ENCODE results near the gene UNC45B. TPM values are rescaled to one million over a fixed set of nuclear protein-coding genes. Genes with fewer than 3 reads are reported as not detected.
"Not testable (repeated sequence)": the region's sequence is repeated elsewhere in the genome, so short reads cannot be mapped to it uniquely, and the experiment has no call there.

UNC45B gene
- total and polyA plus RNA-seq, 2 of the 8 experiments (the other 6 are each of a cell fraction or from before 2014, with no cell fraction given): 0.06 to 0.15 TPM

GRCh38 chr17:35171834-35172233 is 24.2 kb downstream of the UNC45B start (continued):
- TF ChIP-seq RXRA (IDR thresholded peaks at IDR 0.05; ENCODE audit: insufficient read depth, low read depth, low read length) (no peak), SP2 (IDR thresholded peaks at IDR 0.05; ENCODE audit: low read length) (no peak), SIN3A (conservative IDR thresholded peaks at IDR 0.05 in 1 of 2, IDR thresholded peaks at IDR 0.05 in 1 of 2; ENCODE audit: low read depth in 1 of 2, low read length in 2 of 2) (no peak), CTCF (IDR thresholded peaks at IDR 0.05; ENCODE audit: control extremely low read depth in 1 of 3, insufficient read depth in 1 of 3, low read depth in 1 of 3, low read length in 3 of 3) (no peak), SIRT6 (IDR thresholded peaks at IDR 0.05; ENCODE audit: low read length) (no peak), TBP (IDR thresholded peaks at IDR 0.05; ENCODE audit: low read depth, low read length) (no peak)

- H3K14ac ChIP-seq (ENCODE audit: insufficient read length); H3K23me2 ChIP-seq (ENCODE audit: low read depth, low read length); H3K36me3 ChIP-seq (ENCODE audit: control insufficient read depth in 2 of 4, insufficient read depth in 4 of 4, low read length in 3 of 4); H3K4me3 ChIP-seq (ENCODE audit: extremely low read depth in 1 of 4, insufficient read depth in 2 of 4, low read depth in 3 of 4, low read length in 4 of 4); H3K9me3 ChIP-seq (ENCODE audit: insufficient read depth in 2 of 2, low read depth in 1 of 2, low read length in 1 of 2); H3K9ac ChIP-seq (replicated peaks in 1 of 4; ENCODE audit: extremely low read depth in 1 of 4, low read depth in 3 of 4, low read length in 3 of 4); H2AK5ac ChIP-seq (ENCODE audit: low read depth, low read length); H3K4ac ChIP-seq (replicated peaks; ENCODE audit: insufficient read length, low read depth, low read length); H3K4me2 ChIP-seq (ENCODE audit: insufficient read depth in 1 of 2, low read depth in 2 of 2, low read length in 2 of 2); H4K91ac ChIP-seq (replicated peaks; ENCODE audit: insufficient read length, low read length); H3K79me1 ChIP-seq (ENCODE audit: low read depth, low read length); H3K56ac ChIP-seq (replicated peaks; ENCODE audit: insufficient read length, low read depth, low read length); H2BK20ac ChIP-seq (ENCODE audit: low read length); H4K5ac ChIP-seq (ENCODE audit: insufficient read length, low read depth, low read length); H3K4me1 ChIP-seq (replicated peaks in 1 of 4; ENCODE audit: control insufficient read depth in 3 of 4, insufficient read depth in 4 of 4, low read length in 3 of 4); DNase-seq (ENCODE audit: low read depth in 1 of 2, low spot score in 2 of 2); H3K27me3 ChIP-seq (replicated peaks in 1 of 4; ENCODE audit: control insufficient read depth in 3 of 4, extremely low read depth in 1 of 4, insufficient read depth in 3 of 4, low read length in 3 of 4); H3K23ac ChIP-seq (ENCODE audit: insufficient read length); FAIRE-seq; H3K27ac ChIP-seq (ENCODE audit: low read depth, low read length); H2AFZ ChIP-seq (ENCODE audit: low read length); H4K20me1 ChIP-seq (replicated peaks in 1 of 2; ENCODE audit: control insufficient read depth in 1 of 2, insufficient read depth in 2 of 2, low read length in 2 of 2); H2BK5ac ChIP-seq (ENCODE audit: low read depth, low read length); H3K18ac ChIP-seq (ENCODE audit: extremely low read depth, low read length); H3K79me2 ChIP-seq (ENCODE audit: control insufficient read depth in 1 of 2, insufficient read depth in 2 of 2, low read length in 2 of 2); POLR2A ChIA-PET (ENCODE audit: partially characterized antibody); H2BK15ac ChIP-seq (ENCODE audit: low read length); H2BK120ac ChIP-seq (replicated peaks; ENCODE audit: low read depth, low read length); H4K8ac ChIP-seq (ENCODE audit: extremely low read depth, insufficient read depth, low read length); H2BK12ac ChIP-seq (ENCODE audit: low read depth, low read length): not testable (repeated sequence)
- CTCF ChIA-PET (ENCODE audit: partially characterized antibody): interaction anchor here (0.9 to 1.2 kb wide), 2 partner anchors 17 to 362 kb away, joined by 3 to 4 read pairs; no protein-coding TSS in a partner anchor
- WGBS, 2 experiments (ENCODE audit: extremely low coverage in 1 of 2, insufficient coverage in 1 of 2, insufficient read length in 1 of 2, insufficient replicate concordance in 2 of 2, low coverage in 1 of 2, low lambda C conversion rate in 2 of 2, missing lambda C conversion rate in 1 of 2): 89% methylated on average over 3 of the region's 3 CpGs; no CpG with 5 or more reads in 1 of the 2 experiments
These were observed 24.7 kb downstream of the UNC45B start for GRCh38 chr17:35172321-35172720.
